GM21737 (cell line): ENCODE measurements around the gene SUGCT.

Source experiments
- ATAC-seq: cut with Tn5 transposase; IDR thresholded peaks from one replicate; pipeline ENCODE4 v1.9.1; 2021; ENCODE audit warnings: mild to moderate bottlenecking, moderate library complexity; ENCODE audit not compliant: unreplicated experiment

SUGCT gene

DNA sequence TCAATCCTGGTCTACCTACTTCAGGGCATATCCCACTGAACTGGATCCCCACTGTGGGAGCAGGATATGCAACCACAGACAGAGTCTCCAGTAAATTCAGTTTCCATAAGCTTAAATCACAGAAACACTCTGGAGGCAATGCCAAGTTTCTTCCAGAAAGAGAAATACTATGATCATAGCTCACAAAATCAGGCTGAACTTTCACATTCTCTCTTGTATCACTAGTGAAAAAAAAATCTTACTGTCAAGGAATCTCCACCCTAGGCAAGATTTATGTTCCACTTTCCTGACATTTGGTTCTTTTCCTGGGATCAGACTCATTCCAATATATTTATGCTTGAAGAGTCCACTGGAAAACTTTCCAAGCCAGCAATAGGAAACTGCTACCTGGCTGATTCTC, 749.0 kb downstream of the SUGCT start:
- no peak for ATAC-seq

DNA sequence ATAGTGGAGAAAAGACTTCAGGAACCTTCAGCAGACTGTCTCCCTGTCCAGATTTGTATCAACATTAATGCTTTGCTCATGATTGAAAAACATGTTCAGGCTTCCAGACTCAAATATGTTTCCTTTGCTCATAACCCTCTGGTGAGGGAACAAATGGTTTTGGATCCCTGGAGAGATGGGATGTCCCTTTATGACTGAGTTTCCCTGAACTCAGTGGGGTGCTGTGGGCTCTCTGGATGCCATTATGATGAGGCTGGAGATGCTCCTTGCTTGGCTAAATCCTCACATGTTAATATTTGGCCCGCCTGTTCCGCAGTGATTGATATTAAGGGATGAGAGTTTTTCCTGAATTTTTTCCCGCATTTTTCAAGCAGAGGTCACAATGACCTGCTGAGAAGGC, 749.4 kb downstream of the SUGCT start:
- ATAC-seq, result no peak

DNA sequence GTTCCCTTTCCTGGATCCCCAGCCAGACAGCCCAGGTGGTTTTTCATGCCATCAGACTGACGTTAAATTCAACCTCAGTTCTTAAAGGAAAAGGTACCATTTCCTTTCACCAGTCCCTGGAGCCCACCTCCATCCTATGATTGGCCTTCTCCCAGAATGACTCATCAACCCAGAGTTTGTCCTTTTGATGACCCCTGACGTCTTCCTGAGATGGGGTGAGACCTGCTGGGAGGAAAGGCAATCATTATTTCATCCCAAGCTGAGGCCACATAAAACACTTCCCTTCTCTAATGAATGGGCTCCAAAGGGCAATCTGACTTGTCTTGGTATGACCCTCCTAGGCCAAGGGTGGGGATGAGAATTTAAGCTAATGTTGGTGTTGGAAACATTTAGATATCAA, 750.7 kb downstream of the SUGCT start:
- ATAC-seq, result no peak

DNA sequence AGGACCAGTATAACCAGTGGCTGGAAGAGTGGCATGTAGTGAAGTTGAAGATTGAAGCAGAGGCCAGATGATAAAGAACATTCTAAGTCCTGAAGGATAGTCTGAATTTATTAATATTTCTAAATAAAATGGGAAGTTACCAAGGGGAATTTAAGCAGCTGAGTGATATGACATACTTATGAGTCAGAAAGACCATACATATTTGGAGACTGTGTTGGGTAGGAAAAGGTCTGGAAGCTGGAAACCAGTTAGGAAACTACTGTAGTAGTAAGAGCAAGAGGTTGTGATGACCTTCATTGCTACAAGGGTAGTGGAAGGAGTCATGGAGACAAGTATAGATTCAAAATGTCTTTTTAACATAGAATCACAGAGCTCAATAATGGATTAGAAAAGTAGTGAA, 752.3 kb downstream of the SUGCT start:
- no peak for ATAC-seq

DNA sequence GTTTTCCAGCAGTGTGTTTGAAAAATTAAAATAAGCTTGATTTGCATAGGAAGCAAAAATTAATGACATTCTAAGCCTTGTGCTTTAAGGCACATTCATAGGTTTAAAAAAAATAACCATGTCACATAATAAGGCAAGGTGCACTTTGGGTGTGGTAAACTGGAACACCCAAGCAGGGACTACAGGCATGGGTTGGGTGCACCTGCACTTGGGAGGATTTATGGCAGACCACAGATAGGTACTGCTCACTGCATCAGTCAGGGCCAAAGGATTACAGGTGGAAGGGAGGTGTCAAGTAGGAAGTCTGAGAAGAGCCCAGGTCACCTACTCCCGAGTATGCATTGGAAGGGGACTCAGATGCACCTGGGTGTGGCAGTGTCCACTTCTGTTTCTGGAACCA, 753.7 kb downstream of the SUGCT start:
- no peak for ATAC-seq

DNA sequence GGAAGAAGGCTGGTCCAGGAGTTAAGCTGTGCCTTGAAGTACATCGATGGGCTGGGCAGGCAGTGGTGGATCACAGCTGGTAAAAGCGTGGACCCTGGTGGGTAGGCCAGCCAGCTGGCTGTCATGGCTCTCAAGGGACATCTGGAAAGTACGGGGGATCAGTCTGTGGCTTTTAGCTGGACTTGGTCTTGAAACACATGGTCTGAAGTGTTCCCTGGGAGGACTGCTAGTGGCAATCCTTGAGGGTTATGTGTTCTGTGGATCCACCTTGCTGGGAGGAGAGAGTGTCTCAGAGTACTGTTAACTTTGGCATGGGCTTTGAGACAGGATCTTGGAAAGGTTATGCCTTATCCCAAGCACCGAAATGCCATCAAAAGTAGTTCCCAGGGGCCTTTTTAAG, 754.3 kb downstream of the SUGCT start:
- ATAC-seq, result no peak

GRCh38 chr7:40889539-40889938, 754.7 kb downstream of the SUGCT start:
- no peak for ATAC-seq

DNA sequence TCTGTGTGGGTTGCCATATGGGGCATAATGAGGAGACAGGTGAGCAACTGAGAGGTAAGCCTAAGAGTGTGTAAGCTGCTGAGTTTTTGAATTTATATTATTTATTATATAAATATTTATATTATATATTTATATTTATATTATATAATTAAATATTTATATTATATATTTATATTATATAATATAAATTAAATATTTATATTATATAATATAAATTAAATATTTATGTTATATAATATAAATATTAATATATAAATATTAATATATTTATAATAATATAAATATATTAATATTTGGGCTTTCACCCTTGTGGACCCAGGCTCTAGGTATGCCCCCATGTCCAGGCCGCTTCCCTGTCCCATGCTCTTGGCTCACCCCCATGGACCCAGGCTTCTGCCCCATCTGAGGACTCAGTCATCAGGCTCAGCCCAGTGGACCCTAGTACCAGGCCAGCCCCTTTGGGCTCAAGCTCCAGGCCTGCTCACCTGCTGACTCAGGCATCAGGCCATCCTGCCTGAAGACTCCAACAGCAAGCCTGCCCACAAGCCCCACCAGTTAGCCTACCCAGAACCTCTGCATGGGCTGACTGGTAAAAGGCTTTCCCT, 755.4 kb downstream of the SUGCT start:
- no peak for ATAC-seq

- no peak for ATAC-seq
Observed at GRCh38 chr7:40891232-40891631, 756.4 kb downstream of the SUGCT start.

- ATAC-seq, result no peak
Observed at GRCh38 chr7:40899151-40899550, 764.3 kb downstream of the SUGCT start.

DNA sequence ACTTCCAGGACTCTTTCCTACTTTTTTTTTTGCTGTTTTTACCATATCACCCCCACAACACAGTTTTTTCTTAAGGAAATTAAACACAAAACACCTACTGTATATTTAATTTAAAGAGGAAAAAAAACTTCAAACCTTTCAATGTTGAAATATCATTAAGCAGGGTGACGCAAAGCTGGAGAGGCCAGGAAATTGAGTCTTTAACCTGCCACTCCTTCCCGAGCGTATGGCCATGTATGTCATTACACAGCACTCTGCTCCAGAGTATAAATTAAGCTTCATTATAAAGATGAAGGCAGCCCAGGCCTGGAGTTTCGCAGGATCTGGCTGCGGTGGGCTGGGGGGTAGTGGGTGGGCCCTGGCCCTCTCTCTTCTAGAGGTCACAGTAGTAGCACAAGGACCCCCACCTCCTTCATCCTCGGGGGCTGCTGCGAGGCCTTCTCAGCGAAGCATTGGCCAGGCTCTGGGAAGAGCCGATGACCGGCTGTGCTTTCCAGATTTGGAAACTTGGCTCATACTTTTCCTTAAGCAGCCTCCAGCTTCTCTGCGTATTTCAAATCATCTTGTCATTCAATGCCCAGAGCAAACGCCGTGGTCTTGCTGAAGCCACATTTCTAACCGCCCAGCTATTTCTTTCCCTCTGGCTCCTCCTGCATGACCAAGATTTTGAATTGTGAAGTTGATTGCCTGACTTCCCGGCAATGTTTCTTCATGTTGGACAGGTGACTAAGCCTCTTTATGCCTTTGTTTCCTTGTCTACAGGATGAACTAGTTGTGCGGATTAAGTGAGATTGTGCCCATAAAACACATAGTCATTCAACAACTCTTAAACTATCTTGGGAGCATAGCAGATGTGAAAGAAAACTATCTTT, 765.1 kb downstream of the SUGCT start:
- ATAC-seq, result no peak

- ATAC-seq, result no peak
Observed at GRCh38 chr7:40903872-40904271, 769.1 kb downstream of the SUGCT start.

GRCh38 chr7:40907286-40907685, 772.5 kb downstream of the SUGCT start:
- no peak for ATAC-seq

DNA sequence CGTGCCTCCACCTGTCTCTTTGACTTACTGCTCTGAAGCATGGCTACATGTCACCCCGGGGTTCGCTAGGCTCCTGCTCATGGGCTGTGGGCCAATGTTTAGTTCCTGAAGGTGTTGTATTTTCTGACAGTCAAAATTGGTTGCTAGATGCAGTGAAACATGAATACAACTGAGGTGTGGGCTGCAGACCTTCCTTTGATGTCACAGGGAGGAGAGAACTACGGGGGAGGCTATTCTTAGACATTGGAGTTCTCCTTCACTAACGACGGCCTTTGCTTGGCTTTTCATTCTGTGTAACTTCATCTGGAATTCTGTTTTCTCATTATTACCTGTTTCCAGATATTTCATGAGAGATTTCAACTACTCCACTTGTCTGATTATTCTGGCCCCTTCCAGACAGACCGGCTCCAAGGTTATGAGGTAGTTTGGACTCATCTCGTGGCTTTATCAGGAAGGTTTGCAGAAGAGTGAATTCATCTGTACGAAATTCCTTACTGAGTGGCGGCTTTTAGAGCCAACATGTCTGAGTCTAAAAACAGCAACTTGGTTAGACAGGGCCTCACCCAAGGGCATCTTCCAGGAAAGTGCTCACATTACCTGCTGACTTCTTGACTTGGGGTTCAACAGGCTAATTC, 774.7 kb downstream of the SUGCT start:
- no peak for ATAC-seq
